K562 (cell line): ENCODE results near the gene LRRC51. TPM values are rescaled to one million over a fixed set of nuclear protein-coding genes. Genes with fewer than 3 reads are reported as not detected.

Experiments
- BCLAF1 ChIP-seq, 2 experiments: fragments of 450-650 bp in 1 of 2; IDR thresholded peaks; 2 replicates each; pipeline ENCODE4 v1.6.1; 2011 to 2017; ENCODE audit warnings: low read depth in 2 of 2, antibody characterized with exemption in 1 of 2, borderline replicate concordance in 1 of 2, low read length in 1 of 2, mild to moderate bottlenecking in 1 of 2, mixed read lengths in 1 of 2; ENCODE audit not compliant: control insufficient read depth in 1 of 2
- CBX8 ChIP-seq: fragments of 200-600 bp; sonication (generic); IDR thresholded peaks from 2 replicates; pipeline ENCODE4 v1.6.1; 2012; ENCODE audit warnings: borderline replicate concordance, mixed run types, low read depth, mild to moderate bottlenecking, moderate library complexity, mixed read lengths, low read length, control low read depth, inconsistent platforms; ENCODE audit not compliant: poor library complexity, severe bottlenecking; ENCODE audit errors: extremely low read depth
- CHD2 ChIP-seq: IDR thresholded peaks from 2 replicates; pipeline ENCODE4 v1.6.1; 2011; ENCODE audit warnings: low read depth, low read length
- JUN ChIP-seq, 2 experiments: sonication (generic) in 1 of 2; formaldehyde crosslinking in 1 of 2; IDR thresholded peaks; 2 replicates each; pipeline versions ENCODE4 v1.6.1 to v1.8.0; 2012 to 2022; ENCODE audit warnings: borderline replicate concordance in 2 of 2, mild to moderate bottlenecking in 2 of 2, improper control_type of control experiment in 1 of 2, low read depth in 1 of 2, low read length in 1 of 2, missing genetic modification reagents in 1 of 2
- JUNB ChIP-seq: fragments of 450-650 bp; formaldehyde crosslinking; conservative IDR thresholded peaks from 2 replicates; pipeline ENCODE4 v1.4.0; 2020; ENCODE audit warnings: mild to moderate bottlenecking
- KLF1 ChIP-seq: fragments of 450-650 bp; IDR thresholded peaks from 2 replicates; pipeline ENCODE4 v1.6.1; 2016; ENCODE audit warnings: missing genetic modification characterization, missing compliant biosample characterization
- PTBP1 ChIP-seq: fragments of 200-400 bp; formaldehyde crosslinking; IDR thresholded peaks from 2 replicates; pipeline ENCODE4 v1.6.1; 2017; ENCODE audit warnings: low read depth, low read length
- RAD51 ChIP-seq: fragments of 450-650 bp; IDR thresholded peaks from 2 replicates; pipeline ENCODE4 v1.7.1; 2016; ENCODE audit warnings: low read depth, mild to moderate bottlenecking, borderline replicate concordance
- SRSF9 ChIP-seq: fragments of 200-400 bp; formaldehyde crosslinking; IDR thresholded peaks from 2 replicates; pipeline ENCODE4 v1.6.1; 2017; ENCODE audit warnings: low read depth, low read length, borderline replicate concordance
- XRCC3 ChIP-seq: fragments of 450-650 bp; IDR thresholded peaks from 2 replicates; pipeline ENCODE4 v1.6.1; 2017; ENCODE audit warnings: mild to moderate bottlenecking, moderate library complexity
- ZBTB40 ChIP-seq, 2 experiments: fragments of 450-650 bp in 1 of 2; sonication (generic) in 1 of 2; formaldehyde crosslinking in 1 of 2; IDR thresholded peaks; 2 replicates each; pipeline versions ENCODE4 v1.7.1 to v1.9.0; 2016 to 2022; ENCODE audit warnings: inconsistent platforms in 1 of 2, mild to moderate bottlenecking in 1 of 2, missing genetic modification reagents in 1 of 2
- ZNF24 ChIP-seq: fragments of 450-650 bp; IDR thresholded peaks from 2 replicates; pipeline ENCODE4 v1.6.1; 2016
- ZNF445 ChIP-seq: fragments of 250-450 bp; sonication (Bioruptor Pico); IDR thresholded peaks from 2 replicates; pipeline ENCODE4 v1.4.0; 2020; ENCODE audit warnings: low read depth, mild to moderate bottlenecking, moderate library complexity
- ZNF717 ChIP-seq: fragments of 250-450 bp; sonication (Bioruptor Pico); IDR thresholded peaks from 2 replicates; pipeline ENCODE4 v1.5.0; 2021
- polyA plus RNA-seq, 8 experiments: library from polyadenylated mRNA; depleted of rRNA in 4 of 8; stranded (reverse) in 5 of 8; unstranded in 3 of 8; fragments of >200 nt; fragmentation: Nextera tagmentation in 2 of 8; fragmentation: Illumina TruSeq in 1 of 8; extraction: Ambion mirVana in 2 of 8; extraction: Trizol in 1 of 8; gene quantifications; 2 replicates each; pipeline versions ENCODE4 v1.2.1 to v1.2.3, GENCODE V29; 2011 to 2014; ENCODE audit warnings: inconsistent platforms in 1 of 8, missing spikeins in 1 of 8
- total RNA-seq, 7 experiments: library from RNA; depleted of rRNA in 6 of 7; stranded (reverse); fragments of >200 nt in 6 of 7; fragmentation: Illumina TruSeq in 2 of 7; extraction: Trizol in 2 of 7; gene quantifications; 2 replicates each; pipeline versions ENCODE4 v1.2.1 to v1.2.3, GENCODE V29; 2011 to 2021; ENCODE audit warnings: low replicate concordance in 1 of 7

The LRRC51 gene
- total and polyA plus RNA-seq, 9 of the 15 experiments (the other 6 are each of a cell fraction or from before 2014, with no cell fraction given): 4.7 to 10.6 (median 5.6) TPM

GRCh38 chr11:72112143-72112977 lies 31.7 kb downstream of the LRRC51 start, which contains the start of gene ANAPC15 (continued):
- TF ChIP-seq SRSF9: no peak
- TF ChIP-seq ZBTB40 (IDR thresholded peaks at IDR 0.05): peak; percentile 99
- no peak for TF ChIP-seq ZBTB40 (CRISPR knock-in tag; IDR thresholded peaks at IDR 0.05)
- TF ChIP-seq ZNF24: no peak
- no peak for TF ChIP-seq ZNF445
- no peak for TF ChIP-seq CBX8
- peak; percentile 59; the same call in 1 of the 2 replicates for TF ChIP-seq KLF1 (tag)
- no peak for TF ChIP-seq XRCC3
- no peak for TF ChIP-seq ZNF717 (CRISPR knock-in tag)
- peak; percentile 56; the same call in 1 of the 2 replicates for TF ChIP-seq CHD2
- no peak for TF ChIP-seq JUN (IDR thresholded peaks at IDR 0.05; ENCODE audit: borderline replicate concordance, low read depth, low read length)
- TF ChIP-seq JUN (CRISPR knock-in tag; IDR thresholded peaks at IDR 0.05; ENCODE audit: borderline replicate concordance): no peak; the same call in 1 of the 2 replicates
- no peak for TF ChIP-seq JUNB (CRISPR knock-in tag)
- no peak for TF ChIP-seq BCLAF1 (IDR thresholded peaks at IDR 0.05; ENCODE audit: borderline replicate concordance in 1 of 2, control insufficient read depth in 1 of 2, low read depth in 2 of 2, low read length in 1 of 2)
- TF ChIP-seq PTBP1: no peak
- 0 out of 2 replicates have a peak, but pooled peaks have one; percentile 27 for TF ChIP-seq RAD51
